GM13976 (cell line): ENCODE measurements around the gene ATXN10.

Experiments
- DNase-seq: peaks from one replicate; pipeline ENCODE4 v3.0.0; 2012; ENCODE audit warnings: low spot score
- in situ Hi-C: fragments of 300-500 bp; cut with MboI; formaldehyde crosslinking; loops from one replicate; pipeline ENCODE4 v1.12.0; 2022; ENCODE audit warnings: low sequenced_read_pairs, mixed read lengths, inconsistent platforms; ENCODE audit not compliant: unreplicated experiment
- TF ChIP-seq, protein P1 (sequence below): IDR thresholded peaks from 2 replicates; pipeline ENCODE4 v1.5.1; 2012; ENCODE audit warnings: borderline replicate concordance, mild to moderate bottlenecking; ENCODE audit not compliant: insufficient read depth; ENCODE audit errors: extremely low read depth, missing control alignments, control extremely low read depth

ATXN10 gene

GRCh38 chr22:45638197-45638596 lies 33.4 kb upstream of the ATXN10 start:
- no peak for DNase-seq
- in situ Hi-C loops, result loop anchor here (25.0 kb wide), 1 partner anchor 474 kb away; no protein-coding TSS in a partner anchor
- TF ChIP-seq, protein P1, sequence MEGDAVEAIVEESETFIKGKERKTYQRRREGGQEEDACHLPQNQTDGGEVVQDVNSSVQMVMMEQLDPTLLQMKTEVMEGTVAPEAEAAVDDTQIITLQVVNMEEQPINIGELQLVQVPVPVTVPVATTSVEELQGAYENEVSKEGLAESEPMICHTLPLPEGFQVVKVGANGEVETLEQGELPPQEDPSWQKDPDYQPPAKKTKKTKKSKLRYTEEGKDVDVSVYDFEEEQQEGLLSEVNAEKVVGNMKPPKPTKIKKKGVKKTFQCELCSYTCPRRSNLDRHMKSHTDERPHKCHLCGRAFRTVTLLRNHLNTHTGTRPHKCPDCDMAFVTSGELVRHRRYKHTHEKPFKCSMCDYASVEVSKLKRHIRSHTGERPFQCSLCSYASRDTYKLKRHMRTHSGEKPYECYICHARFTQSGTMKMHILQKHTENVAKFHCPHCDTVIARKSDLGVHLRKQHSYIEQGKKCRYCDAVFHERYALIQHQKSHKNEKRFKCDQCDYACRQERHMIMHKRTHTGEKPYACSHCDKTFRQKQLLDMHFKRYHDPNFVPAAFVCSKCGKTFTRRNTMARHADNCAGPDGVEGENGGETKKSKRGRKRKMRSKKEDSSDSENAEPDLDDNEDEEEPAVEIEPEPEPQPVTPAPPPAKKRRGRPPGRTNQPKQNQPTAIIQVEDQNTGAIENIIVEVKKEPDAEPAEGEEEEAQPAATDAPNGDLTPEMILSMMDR, result no peak

DNA sequence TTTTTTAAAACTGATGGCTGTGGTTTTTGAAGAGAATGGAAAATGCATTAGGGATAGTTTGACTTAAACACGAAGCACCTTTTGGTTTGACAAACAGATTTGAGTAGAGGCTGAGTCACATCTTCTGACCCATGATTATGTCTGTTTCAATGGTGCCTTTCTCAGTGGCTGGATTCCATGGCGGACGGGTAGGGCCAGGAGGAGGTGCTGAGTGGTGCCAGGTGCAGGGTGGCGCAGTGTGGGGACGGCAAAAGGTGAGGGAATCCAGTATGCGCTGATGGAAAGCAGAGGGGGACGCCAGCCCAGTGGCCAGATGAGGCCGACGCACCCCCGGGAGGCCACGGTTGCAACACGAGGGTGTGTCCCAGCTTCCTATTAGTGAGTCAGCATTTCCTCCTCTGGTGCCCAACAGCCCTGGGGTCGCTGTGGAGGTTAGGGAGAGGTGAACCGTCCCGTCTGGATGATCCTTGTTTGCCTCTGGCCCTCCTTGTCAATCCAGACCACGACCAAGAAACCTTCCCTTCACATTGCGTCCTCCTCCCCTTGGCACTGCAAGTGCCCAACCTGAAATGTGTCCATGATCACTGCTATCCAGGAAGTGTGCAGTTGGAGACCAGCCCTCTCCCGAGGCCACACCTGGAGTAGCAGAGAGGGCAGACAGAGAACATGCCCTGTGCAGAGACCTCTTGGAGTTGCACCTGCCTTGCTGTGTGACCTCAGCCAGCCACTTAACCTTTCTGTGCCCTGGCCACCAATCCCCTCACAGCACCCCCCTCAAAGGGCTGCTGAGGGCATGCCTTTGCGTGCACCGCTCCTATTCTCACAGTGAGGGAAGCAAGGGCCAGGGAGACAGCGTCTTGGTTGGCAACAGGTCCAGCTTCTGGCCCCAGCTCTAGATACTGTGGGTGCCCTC lies 32.5 kb upstream of the ATXN10 start:
- TF ChIP-seq, protein P1, result no peak
- in situ Hi-C loops, result loop anchor here (25.0 kb wide), 1 partner anchor 473 kb away; no protein-coding TSS in a partner anchor
- DNase-seq, result no peak

DNA sequence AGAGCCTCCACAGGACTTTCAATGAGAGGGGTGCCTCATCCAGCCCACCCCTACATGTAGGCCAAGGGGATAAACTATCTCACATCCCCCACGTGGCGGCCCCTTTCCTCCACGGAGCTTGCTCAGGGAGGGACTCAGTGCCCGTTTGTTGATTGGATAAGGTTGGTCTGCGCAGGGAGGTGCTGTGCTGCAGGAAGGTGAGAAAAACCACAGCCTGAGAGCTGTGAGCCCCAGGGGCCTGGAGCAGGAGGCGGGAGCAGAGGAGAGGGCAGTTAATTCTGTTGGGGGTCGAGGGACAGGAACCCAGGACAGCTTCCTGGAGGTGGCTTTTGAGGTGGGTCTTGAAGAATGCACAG lies 31.9 kb upstream of the ATXN10 start:
- in situ Hi-C loops, result loop anchor here (10.0 to 25.0 kb wide), 2 partner anchors 345 to 473 kb away; no protein-coding TSS in a partner anchor
- TF ChIP-seq, protein P1, result no peak
- DNase-seq, result no peak

GRCh38 chr22:45640291-45640940 lies 31.2 kb upstream of the ATXN10 start:
- in situ Hi-C loops, result loop anchor here (10.0 to 25.0 kb wide), 2 partner anchors 344 to 472 kb away; no protein-coding TSS in a partner anchor

DNA sequence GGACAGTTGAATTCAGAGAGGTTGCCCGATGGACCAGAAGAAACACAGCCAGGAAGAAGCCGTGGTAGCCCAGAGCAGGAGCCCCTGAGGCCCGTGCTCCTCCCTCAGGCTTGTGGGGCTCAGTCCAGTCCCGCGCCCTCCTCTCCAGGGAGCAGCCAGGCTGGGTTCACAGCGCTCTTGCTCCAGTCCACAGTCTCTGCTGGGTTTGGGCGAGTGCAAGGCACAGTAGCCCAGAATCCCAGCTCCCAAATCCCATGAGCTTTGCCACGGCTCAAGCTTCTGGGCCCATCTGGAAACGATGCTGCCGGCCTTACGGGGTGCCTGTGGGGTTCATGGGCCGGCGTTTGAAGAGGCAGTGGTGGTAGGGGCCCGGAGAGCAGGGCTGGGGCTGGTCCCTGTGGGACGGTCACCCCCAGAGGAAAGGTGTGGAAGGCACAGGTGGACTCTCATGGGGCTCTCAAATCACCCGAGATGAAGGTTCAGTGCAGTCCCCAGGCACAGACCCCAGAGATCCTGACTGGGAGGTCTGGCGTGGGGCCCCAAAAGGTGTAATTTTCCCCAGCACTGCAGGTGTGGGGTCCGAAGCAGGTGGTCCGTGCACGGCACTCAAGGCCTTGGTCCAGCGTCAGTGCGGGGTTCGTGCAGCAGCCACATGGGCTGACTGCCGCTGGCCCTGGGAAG lies 30.6 kb upstream of the ATXN10 start:
- in situ Hi-C loops, result loop anchor here (10.0 to 25.0 kb wide), 2 partner anchors 344 to 471 kb away; no protein-coding TSS in a partner anchor
- TF ChIP-seq, protein P1, result no peak
- DNase-seq, result no peak

More at GRCh38 chr22:45640291-45640940, 31.2 kb upstream of the ATXN10 start:
- TF ChIP-seq, protein P1, result no peak
- no peak for DNase-seq

GRCh38 chr22:45642986-45643385 lies 28.6 kb upstream of the ATXN10 start:
- TF ChIP-seq, protein P1, result no peak
- no peak for DNase-seq
- in situ Hi-C loops, result loop anchor here (10.0 to 25.0 kb wide), 2 partner anchors 342 to 469 kb away; no protein-coding TSS in a partner anchor
